ENCODE measurements around the gene NOL6. TPM values are rescaled to one million over a fixed set of nuclear protein-coding genes. Genes with fewer than 3 reads are reported as not detected.

NOL6 gene
- total RNA-seq, 1 experiment from 2014 or later, result 48.5 TPM

DNA sequence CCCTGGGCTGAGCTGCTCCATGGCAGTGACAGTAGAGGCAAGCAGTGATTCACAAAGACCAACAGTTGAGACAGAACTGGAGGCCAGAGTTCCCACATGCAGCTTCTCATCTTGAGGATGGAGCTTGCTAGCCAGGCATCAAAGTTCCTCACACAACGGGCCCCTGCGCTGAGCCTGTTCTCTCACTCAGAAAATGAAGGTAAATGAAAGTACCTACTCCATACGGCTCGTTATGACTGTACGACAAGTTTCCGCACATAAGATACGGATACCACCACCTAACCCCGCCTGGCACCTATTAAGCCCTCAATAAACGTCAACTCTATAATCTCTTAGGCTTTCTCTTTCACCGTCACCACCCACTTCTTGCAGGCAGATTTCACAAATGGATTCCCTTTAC is 12.9 kb downstream of the NOL6 start:
- peaks cover 41% of the 10 kb centered on the region for H3K36me3 Mint-ChIP-seq
- ATAC-seq, result no peak
- ChIA-PET CTCF (interaction anchor here (0.9 to 2.1 kb wide), 3 partner anchors 8 to 58 kb away, joined by 3 to 9 read pairs (median 3); no protein-coding TSS in a partner anchor), POLR2A (no interaction called here)
- TF ChIP-seq, protein P1, sequence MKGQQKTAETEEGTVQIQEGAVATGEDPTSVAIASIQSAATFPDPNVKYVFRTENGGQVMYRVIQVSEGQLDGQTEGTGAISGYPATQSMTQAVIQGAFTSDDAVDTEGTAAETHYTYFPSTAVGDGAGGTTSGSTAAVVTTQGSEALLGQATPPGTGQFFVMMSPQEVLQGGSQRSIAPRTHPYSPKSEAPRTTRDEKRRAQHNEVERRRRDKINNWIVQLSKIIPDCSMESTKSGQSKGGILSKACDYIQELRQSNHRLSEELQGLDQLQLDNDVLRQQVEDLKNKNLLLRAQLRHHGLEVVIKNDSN (CRISPR knock-in tag; IDR thresholded peaks at IDR 0.05), result no peak
- TF ChIP-seq, protein P2, sequence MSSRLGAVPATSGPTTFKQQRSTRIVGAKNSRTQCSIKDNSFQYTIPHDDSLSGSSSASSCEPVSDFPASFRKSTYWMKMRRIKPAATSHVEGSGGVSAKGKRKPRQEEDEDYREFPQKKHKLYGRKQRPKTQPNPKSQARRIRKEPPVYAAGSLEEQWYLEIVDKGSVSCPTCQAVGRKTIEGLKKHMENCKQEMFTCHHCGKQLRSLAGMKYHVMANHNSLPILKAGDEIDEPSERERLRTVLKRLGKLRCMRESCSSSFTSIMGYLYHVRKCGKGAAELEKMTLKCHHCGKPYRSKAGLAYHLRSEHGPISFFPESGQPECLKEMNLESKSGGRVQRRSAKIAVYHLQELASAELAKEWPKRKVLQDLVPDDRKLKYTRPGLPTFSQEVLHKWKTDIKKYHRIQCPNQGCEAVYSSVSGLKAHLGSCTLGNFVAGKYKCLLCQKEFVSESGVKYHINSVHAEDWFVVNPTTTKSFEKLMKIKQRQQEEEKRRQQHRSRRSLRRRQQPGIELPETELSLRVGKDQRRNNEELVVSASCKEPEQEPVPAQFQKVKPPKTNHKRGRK (CRISPR knock-in tag; IDR thresholded peaks at IDR 0.05; ENCODE audit: borderline replicate concordance), result no peak
- TF ChIP-seq CREM (CRISPR knock-in tag; IDR thresholded peaks at IDR 0.05), result no peak
- no peak for TF ChIP-seq JAZF1 (CRISPR knock-in tag; IDR thresholded peaks at IDR 0.05)
- TF ChIP-seq, protein P3, sequence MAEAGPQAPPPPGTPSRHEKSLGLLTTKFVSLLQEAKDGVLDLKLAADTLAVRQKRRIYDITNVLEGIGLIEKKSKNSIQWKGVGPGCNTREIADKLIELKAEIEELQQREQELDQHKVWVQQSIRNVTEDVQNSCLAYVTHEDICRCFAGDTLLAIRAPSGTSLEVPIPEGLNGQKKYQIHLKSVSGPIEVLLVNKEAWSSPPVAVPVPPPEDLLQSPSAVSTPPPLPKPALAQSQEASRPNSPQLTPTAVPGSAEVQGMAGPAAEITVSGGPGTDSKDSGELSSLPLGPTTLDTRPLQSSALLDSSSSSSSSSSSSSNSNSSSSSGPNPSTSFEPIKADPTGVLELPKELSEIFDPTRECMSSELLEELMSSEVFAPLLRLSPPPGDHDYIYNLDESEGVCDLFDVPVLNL (CRISPR knock-in tag; IDR thresholded peaks at IDR 0.05; ENCODE audit: borderline replicate concordance, low read depth), result no peak
- TF ChIP-seq MXD4 (CRISPR knock-in tag; IDR thresholded peaks at IDR 0.05; ENCODE audit: borderline replicate concordance), result no peak
- TF ChIP-seq, protein P4, sequence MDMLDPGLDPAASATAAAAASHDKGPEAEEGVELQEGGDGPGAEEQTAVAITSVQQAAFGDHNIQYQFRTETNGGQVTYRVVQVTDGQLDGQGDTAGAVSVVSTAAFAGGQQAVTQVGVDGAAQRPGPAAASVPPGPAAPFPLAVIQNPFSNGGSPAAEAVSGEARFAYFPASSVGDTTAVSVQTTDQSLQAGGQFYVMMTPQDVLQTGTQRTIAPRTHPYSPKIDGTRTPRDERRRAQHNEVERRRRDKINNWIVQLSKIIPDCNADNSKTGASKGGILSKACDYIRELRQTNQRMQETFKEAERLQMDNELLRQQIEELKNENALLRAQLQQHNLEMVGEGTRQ (CRISPR knock-in tag; IDR thresholded peaks at IDR 0.05), result no peak
- no peak for TF ChIP-seq ZNF396 (CRISPR knock-in tag; IDR thresholded peaks at IDR 0.05; ENCODE audit: borderline replicate concordance)
- TF ChIP-seq, protein P5, sequence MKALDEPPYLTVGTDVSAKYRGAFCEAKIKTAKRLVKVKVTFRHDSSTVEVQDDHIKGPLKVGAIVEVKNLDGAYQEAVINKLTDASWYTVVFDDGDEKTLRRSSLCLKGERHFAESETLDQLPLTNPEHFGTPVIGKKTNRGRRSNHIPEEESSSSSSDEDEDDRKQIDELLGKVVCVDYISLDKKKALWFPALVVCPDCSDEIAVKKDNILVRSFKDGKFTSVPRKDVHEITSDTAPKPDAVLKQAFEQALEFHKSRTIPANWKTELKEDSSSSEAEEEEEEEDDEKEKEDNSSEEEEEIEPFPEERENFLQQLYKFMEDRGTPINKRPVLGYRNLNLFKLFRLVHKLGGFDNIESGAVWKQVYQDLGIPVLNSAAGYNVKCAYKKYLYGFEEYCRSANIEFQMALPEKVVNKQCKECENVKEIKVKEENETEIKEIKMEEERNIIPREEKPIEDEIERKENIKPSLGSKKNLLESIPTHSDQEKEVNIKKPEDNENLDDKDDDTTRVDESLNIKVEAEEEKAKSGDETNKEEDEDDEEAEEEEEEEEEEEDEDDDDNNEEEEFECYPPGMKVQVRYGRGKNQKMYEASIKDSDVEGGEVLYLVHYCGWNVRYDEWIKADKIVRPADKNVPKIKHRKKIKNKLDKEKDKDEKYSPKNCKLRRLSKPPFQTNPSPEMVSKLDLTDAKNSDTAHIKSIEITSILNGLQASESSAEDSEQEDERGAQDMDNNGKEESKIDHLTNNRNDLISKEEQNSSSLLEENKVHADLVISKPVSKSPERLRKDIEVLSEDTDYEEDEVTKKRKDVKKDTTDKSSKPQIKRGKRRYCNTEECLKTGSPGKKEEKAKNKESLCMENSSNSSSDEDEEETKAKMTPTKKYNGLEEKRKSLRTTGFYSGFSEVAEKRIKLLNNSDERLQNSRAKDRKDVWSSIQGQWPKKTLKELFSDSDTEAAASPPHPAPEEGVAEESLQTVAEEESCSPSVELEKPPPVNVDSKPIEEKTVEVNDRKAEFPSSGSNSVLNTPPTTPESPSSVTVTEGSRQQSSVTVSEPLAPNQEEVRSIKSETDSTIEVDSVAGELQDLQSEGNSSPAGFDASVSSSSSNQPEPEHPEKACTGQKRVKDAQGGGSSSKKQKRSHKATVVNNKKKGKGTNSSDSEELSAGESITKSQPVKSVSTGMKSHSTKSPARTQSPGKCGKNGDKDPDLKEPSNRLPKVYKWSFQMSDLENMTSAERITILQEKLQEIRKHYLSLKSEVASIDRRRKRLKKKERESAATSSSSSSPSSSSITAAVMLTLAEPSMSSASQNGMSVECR (CRISPR knock-in tag; IDR thresholded peaks at IDR 0.05; ENCODE audit: borderline replicate concordance), result no peak
- TF ChIP-seq, protein P6, sequence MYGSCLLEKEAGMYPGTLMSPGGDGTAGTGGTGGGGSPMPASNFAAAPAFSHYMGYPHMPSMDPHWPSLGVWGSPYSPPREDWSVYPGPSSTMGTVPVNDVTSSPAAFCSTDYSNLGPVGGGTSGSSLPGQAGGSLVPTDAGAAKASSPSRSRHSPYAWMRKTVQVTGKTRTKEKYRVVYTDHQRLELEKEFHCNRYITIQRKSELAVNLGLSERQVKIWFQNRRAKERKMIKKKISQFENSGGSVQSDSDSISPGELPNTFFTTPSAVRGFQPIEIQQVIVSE (CRISPR knock-in tag; IDR thresholded peaks at IDR 0.05; ENCODE audit: borderline replicate concordance), result no peak
- no peak for TF ChIP-seq TCF7 (CRISPR knock-in tag; IDR thresholded peaks at IDR 0.05; ENCODE audit: low read depth)
- no peaks in the 10 kb centered on the region for H3K27me3 Mint-ChIP-seq (ENCODE audit: low read depth)
- H3K4me1 Mint-ChIP-seq, result no peaks in the 10 kb centered on the region
- H3K9me3 Mint-ChIP-seq, result no peaks in the 10 kb centered on the region
- no peak for DNase-seq (ENCODE audit: low spot score)
- no peak overlapping the region for H3K4me3 Mint-ChIP-seq
- no peak overlapping the region for H3K27ac Mint-ChIP-seq

DNA sequence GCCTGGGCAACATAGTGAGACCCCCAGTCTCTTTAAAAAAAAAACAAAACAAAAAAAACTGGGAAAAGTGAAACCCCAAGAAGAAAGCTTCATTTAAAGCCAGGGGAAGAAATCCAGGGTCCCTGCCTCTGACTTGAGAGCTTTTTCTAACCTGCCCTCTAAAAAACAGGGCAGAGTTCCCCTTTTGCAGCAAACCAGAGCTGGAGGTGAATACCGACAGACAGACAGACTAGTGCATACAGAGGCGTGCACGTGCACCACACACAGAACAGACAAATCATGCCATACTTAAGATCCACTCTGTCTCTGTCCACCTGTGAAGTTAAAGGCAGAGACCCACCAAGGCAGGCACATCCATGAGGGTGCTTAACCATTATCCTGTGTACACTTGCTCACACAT is 14.6 kb downstream of the NOL6 start:
- H3K4me3 Mint-ChIP-seq, result no peak overlapping the region
- H3K27ac Mint-ChIP-seq, result no peak overlapping the region
- no peaks in the 10 kb centered on the region for H3K4me1 Mint-ChIP-seq
- H3K9me3 Mint-ChIP-seq, result no peaks in the 10 kb centered on the region
- DNase-seq (ENCODE audit: low spot score) (no peak), ATAC-seq (no peak)
- ChIA-PET CTCF (interaction anchor here (1.5 to 3.5 kb wide), 2 partner anchors 12 to 55 kb away, joined by 5 to 16 read pairs; partner anchors contain the start of gene AQP3), POLR2A (no interaction called here)
- H3K27me3 Mint-ChIP-seq (ENCODE audit: low read depth), result no peaks in the 10 kb centered on the region
- peaks cover 23% of the 10 kb centered on the region for H3K36me3 Mint-ChIP-seq
- TF ChIP-seq SMAD4 (CRISPR knock-in tag; IDR thresholded peaks at IDR 0.05) (no peak), JUN (CRISPR knock-in tag; IDR thresholded peaks at IDR 0.05) (no peak), CREB1 (CRISPR knock-in tag; IDR thresholded peaks at IDR 0.05) (no peak)
- TF ChIP-seq, protein P7, sequence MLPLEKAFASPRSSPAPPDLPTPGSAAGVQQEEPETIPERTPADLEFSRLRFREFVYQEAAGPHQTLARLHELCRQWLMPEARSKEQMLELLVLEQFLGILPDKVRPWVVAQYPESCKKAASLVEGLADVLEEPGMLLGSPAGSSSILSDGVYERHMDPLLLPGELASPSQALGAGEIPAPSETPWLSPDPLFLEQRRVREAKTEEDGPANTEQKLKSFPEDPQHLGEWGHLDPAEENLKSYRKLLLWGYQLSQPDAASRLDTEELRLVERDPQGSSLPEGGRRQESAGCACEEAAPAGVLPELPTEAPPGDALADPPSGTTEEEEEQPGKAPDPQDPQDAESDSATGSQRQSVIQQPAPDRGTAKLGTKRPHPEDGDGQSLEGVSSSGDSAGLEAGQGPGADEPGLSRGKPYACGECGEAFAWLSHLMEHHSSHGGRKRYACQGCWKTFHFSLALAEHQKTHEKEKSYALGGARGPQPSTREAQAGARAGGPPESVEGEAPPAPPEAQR (CRISPR knock-in tag; IDR thresholded peaks at IDR 0.05), result no peak
- TF ChIP-seq, protein P8, sequence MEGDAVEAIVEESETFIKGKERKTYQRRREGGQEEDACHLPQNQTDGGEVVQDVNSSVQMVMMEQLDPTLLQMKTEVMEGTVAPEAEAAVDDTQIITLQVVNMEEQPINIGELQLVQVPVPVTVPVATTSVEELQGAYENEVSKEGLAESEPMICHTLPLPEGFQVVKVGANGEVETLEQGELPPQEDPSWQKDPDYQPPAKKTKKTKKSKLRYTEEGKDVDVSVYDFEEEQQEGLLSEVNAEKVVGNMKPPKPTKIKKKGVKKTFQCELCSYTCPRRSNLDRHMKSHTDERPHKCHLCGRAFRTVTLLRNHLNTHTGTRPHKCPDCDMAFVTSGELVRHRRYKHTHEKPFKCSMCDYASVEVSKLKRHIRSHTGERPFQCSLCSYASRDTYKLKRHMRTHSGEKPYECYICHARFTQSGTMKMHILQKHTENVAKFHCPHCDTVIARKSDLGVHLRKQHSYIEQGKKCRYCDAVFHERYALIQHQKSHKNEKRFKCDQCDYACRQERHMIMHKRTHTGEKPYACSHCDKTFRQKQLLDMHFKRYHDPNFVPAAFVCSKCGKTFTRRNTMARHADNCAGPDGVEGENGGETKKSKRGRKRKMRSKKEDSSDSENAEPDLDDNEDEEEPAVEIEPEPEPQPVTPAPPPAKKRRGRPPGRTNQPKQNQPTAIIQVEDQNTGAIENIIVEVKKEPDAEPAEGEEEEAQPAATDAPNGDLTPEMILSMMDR (IDR thresholded peaks at IDR 0.05), result no peak
- TF ChIP-seq, protein P9, sequence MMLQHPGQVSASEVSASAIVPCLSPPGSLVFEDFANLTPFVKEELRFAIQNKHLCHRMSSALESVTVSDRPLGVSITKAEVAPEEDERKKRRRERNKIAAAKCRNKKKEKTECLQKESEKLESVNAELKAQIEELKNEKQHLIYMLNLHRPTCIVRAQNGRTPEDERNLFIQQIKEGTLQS (CRISPR knock-in tag; conservative IDR thresholded peaks at IDR 0.05), result no peak
- TF ChIP-seq, protein P10, sequence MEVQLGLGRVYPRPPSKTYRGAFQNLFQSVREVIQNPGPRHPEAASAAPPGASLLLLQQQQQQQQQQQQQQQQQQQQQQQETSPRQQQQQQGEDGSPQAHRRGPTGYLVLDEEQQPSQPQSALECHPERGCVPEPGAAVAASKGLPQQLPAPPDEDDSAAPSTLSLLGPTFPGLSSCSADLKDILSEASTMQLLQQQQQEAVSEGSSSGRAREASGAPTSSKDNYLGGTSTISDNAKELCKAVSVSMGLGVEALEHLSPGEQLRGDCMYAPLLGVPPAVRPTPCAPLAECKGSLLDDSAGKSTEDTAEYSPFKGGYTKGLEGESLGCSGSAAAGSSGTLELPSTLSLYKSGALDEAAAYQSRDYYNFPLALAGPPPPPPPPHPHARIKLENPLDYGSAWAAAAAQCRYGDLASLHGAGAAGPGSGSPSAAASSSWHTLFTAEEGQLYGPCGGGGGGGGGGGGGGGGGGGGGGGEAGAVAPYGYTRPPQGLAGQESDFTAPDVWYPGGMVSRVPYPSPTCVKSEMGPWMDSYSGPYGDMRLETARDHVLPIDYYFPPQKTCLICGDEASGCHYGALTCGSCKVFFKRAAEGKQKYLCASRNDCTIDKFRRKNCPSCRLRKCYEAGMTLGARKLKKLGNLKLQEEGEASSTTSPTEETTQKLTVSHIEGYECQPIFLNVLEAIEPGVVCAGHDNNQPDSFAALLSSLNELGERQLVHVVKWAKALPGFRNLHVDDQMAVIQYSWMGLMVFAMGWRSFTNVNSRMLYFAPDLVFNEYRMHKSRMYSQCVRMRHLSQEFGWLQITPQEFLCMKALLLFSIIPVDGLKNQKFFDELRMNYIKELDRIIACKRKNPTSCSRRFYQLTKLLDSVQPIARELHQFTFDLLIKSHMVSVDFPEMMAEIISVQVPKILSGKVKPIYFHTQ (CRISPR knock-in tag; IDR thresholded peaks at IDR 0.05), result no peak

Data from WTC11 (cell line).